Astrocyte (in vitro differentiated cells and primary cell): Measurements from ENCODE around the gene CANX.

Experiments
- CTCF ChIP-seq: IDR thresholded peaks from 2 replicates; pipeline ENCODE4 v1.5.1; 2011; ENCODE audit warnings: low read depth, mild to moderate bottlenecking, inconsistent platforms, low read length, moderate library complexity; ENCODE audit not compliant: insufficient read depth
- EZH2 ChIP-seq: IDR thresholded peaks from 2 replicates; pipeline ENCODE4 v1.6.1; 2012; ENCODE audit warnings: mild to moderate bottlenecking, low read length, inconsistent platforms; ENCODE audit not compliant: insufficient read depth

GRCh38 chr5:179759581-179760551 is 61.1 kb downstream of the CANX start:
- TF ChIP-seq CTCF (no peak), EZH2 (no peak)
